Measurements from ENCODE around the gene PTPN13.

- TF ChIP-seq CTCF (IDR thresholded peaks at IDR 0.05) (no peak), POLR2A (IDR thresholded peaks at IDR 0.05) (no peak)
Observed at GRCh38 chr4:86679441-86679840, 85.3 kb downstream of the PTPN13 start.
